ENCODE data around the gene RRAD. TPM values are rescaled to one million over a fixed set of nuclear protein-coding genes. Genes with fewer than 3 reads are reported as not detected.

The RRAD gene
- total RNA-seq, 1 experiment from 2014 or later, result 4.3 TPM

DNA sequence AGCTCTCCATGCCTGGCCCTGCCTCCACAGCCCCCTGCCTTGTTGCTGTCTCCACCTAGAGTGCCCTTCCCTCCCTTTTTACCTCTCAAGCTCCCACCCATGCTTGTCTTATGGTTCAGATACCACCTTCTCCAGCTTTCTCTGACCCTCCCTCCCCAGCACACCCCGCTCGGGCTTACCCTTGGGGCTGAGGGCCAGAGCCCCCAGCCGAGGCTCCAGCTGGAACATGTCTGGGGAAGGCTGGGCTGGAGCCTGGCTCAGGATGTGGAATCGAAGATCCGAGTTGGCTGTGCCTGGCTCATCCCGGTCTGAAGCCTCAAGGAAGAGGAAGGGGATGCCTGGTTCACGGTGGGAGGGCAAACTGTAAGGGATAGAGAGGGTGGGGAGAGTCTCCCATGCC is 10.3 kb downstream of the RRAD start:
- in situ Hi-C loops (cut with HindIII; ENCODE audit: low pct_unique_long_range_greater_than_20kb, low sequenced_read_pairs), result no loop called here
- no peak for DNase-seq (ENCODE audit: low read depth, low spot score)
- POLR2A ChIA-PET, result no interaction called here
- no peaks in the 10 kb centered on the region for H3K4me1 ChIP-seq (ENCODE audit: control insufficient read depth, insufficient read depth, low read length)
- CTCF ChIA-PET, result no interaction called here
- ATAC-seq, result no peak
- TF ChIP-seq, protein P1, sequence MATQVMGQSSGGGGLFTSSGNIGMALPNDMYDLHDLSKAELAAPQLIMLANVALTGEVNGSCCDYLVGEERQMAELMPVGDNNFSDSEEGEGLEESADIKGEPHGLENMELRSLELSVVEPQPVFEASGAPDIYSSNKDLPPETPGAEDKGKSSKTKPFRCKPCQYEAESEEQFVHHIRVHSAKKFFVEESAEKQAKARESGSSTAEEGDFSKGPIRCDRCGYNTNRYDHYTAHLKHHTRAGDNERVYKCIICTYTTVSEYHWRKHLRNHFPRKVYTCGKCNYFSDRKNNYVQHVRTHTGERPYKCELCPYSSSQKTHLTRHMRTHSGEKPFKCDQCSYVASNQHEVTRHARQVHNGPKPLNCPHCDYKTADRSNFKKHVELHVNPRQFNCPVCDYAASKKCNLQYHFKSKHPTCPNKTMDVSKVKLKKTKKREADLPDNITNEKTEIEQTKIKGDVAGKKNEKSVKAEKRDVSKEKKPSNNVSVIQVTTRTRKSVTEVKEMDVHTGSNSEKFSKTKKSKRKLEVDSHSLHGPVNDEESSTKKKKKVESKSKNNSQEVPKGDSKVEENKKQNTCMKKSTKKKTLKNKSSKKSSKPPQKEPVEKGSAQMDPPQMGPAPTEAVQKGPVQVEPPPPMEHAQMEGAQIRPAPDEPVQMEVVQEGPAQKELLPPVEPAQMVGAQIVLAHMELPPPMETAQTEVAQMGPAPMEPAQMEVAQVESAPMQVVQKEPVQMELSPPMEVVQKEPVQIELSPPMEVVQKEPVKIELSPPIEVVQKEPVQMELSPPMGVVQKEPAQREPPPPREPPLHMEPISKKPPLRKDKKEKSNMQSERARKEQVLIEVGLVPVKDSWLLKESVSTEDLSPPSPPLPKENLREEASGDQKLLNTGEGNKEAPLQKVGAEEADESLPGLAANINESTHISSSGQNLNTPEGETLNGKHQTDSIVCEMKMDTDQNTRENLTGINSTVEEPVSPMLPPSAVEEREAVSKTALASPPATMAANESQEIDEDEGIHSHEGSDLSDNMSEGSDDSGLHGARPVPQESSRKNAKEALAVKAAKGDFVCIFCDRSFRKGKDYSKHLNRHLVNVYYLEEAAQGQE (IDR thresholded peaks at IDR 0.05; ENCODE audit: insufficient read depth in 1 of 2, low read depth in 2 of 2, low read length in 1 of 2), result no peak
- H3K27ac ChIP-seq (ENCODE audit: low read length), result no peak overlapping the region
- H3K36me3 ChIP-seq (ENCODE audit: control insufficient read depth, insufficient read depth, low read length), result no peaks in the 10 kb centered on the region
- no TSS peak for BruUV-seq (replicated peaks)
- no peaks in the 10 kb centered on the region for H3K9me3 ChIP-seq (ENCODE audit: control insufficient read depth, insufficient read depth, low read depth, low read length)
- H3K27me3 ChIP-seq (ENCODE audit: control insufficient read depth, insufficient read depth, low read length), result no peaks in the 10 kb centered on the region
- no peak overlapping the region for H3K4me3 ChIP-seq (ENCODE audit: low read depth in 2 of 2, low read length in 2 of 2)
- intact Hi-C loops (cut with micrococcal nuclease; ENCODE audit: unreplicated experiment), result no loop called here

DNA sequence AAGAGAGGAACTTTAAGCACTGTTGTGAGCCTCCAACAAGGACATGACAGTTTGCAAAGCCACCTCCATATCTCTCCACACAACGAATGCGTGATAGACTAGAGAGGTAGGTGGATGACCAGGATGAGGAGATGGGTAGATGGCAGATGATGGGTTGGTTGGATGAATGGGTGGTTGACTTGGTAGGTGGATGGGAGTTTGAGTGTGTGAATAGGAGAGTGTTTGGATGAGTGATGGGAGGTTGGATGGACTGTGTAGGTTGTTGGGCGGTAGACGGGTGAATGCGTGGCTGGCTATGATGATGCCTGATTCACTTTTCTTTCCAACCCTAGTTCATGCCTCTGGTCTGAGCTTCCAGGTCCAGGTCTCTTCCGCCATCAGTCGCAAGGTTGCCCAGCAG is 10.8 kb downstream of the RRAD start:
- CTCF ChIA-PET, result no interaction called here
- ATAC-seq (no peak), DNase-seq (ENCODE audit: low read depth, low spot score) (no peak)
- Histone ChIP-seq H3K4me1 (ENCODE audit: control insufficient read depth, insufficient read depth, low read length) (no peaks in the 10 kb centered on the region), H3K27me3 (ENCODE audit: control insufficient read depth, insufficient read depth, low read length) (no peaks in the 10 kb centered on the region), H3K4me3 (ENCODE audit: low read depth in 2 of 2, low read length in 2 of 2) (no peak overlapping the region), H3K9me3 (ENCODE audit: control insufficient read depth, insufficient read depth, low read depth, low read length) (no peaks in the 10 kb centered on the region), H3K36me3 (ENCODE audit: control insufficient read depth, insufficient read depth, low read length) (no peaks in the 10 kb centered on the region), H3K27ac (ENCODE audit: low read length) (no peak overlapping the region)
- BruUV-seq (replicated peaks), result no TSS peak
- TF ChIP-seq, protein P1 (IDR thresholded peaks at IDR 0.05; ENCODE audit: insufficient read depth in 1 of 2, low read depth in 2 of 2, low read length in 1 of 2), result no peak
- TF ChIP-seq, protein P2, sequence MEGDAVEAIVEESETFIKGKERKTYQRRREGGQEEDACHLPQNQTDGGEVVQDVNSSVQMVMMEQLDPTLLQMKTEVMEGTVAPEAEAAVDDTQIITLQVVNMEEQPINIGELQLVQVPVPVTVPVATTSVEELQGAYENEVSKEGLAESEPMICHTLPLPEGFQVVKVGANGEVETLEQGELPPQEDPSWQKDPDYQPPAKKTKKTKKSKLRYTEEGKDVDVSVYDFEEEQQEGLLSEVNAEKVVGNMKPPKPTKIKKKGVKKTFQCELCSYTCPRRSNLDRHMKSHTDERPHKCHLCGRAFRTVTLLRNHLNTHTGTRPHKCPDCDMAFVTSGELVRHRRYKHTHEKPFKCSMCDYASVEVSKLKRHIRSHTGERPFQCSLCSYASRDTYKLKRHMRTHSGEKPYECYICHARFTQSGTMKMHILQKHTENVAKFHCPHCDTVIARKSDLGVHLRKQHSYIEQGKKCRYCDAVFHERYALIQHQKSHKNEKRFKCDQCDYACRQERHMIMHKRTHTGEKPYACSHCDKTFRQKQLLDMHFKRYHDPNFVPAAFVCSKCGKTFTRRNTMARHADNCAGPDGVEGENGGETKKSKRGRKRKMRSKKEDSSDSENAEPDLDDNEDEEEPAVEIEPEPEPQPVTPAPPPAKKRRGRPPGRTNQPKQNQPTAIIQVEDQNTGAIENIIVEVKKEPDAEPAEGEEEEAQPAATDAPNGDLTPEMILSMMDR (IDR thresholded peaks at IDR 0.05), result no peak
- TF ChIP-seq POLR2AphosphoS5 (IDR thresholded peaks at IDR 0.05; ENCODE audit: low read depth, low read length), result no peak
- in situ Hi-C loops (cut with HindIII; ENCODE audit: low pct_unique_long_range_greater_than_20kb, low sequenced_read_pairs) (no loop called here), intact Hi-C loops (cut with micrococcal nuclease; ENCODE audit: unreplicated experiment) (no loop called here)
- POLR2A ChIA-PET, result no interaction called here

DNA sequence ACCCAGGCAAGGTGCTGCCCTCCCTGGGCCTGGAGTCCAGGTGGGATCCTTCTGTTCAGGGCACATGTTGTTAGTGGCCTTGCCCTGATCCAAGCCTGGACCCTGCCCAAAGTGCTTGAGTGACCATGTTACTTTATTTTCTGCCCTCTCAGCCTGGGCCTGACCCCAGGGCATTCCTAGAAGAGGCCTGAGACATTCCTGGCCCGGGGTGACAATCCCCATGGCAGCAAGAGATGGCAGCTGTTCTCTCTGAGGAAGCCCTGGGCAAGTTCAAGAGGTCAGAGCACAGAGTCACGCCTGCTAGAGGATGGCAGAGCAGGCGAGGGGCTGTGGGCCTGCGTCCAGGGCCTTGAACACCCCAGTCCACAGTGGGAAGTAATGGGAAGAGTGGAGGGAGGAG is 11.6 kb downstream of the RRAD start:
- no peak overlapping the region for H3K27ac ChIP-seq (ENCODE audit: low read length)
- intact Hi-C loops (cut with micrococcal nuclease; ENCODE audit: unreplicated experiment), result no loop called here
- no peak for TF ChIP-seq SIN3A (IDR thresholded peaks at IDR 0.05; ENCODE audit: borderline replicate concordance, insufficient read depth, low read depth, low read length)
- TF ChIP-seq POLR2AphosphoS5 (IDR thresholded peaks at IDR 0.05; ENCODE audit: low read depth, low read length), result no peak
- no peak for TF ChIP-seq TCF7L2 (IDR thresholded peaks at IDR 0.05; ENCODE audit: low read depth, low read length)
- TF ChIP-seq, protein P1 (IDR thresholded peaks at IDR 0.05; ENCODE audit: insufficient read depth in 1 of 2, low read depth in 2 of 2, low read length in 1 of 2), result no peak
- TF ChIP-seq, protein P2 (IDR thresholded peaks at IDR 0.05), result no peak
- H3K4me1 ChIP-seq (ENCODE audit: control insufficient read depth, insufficient read depth, low read length), result no peaks in the 10 kb centered on the region
- ChIA-PET CTCF (no interaction called here), POLR2A (no interaction called here)
- BruUV-seq (replicated peaks), result no TSS peak
- no peak overlapping the region for H3K4me3 ChIP-seq (ENCODE audit: low read depth in 2 of 2, low read length in 2 of 2)
- no peaks in the 10 kb centered on the region for H3K27me3 ChIP-seq (ENCODE audit: control insufficient read depth, insufficient read depth, low read length)
- DNase-seq (ENCODE audit: low read depth, low spot score) (no peak), ATAC-seq (no peak)
- no peaks in the 10 kb centered on the region for H3K36me3 ChIP-seq (ENCODE audit: control insufficient read depth, insufficient read depth, low read length)
- in situ Hi-C loops (cut with HindIII; ENCODE audit: low pct_unique_long_range_greater_than_20kb, low sequenced_read_pairs), result no loop called here
- H3K9me3 ChIP-seq (ENCODE audit: control insufficient read depth, insufficient read depth, low read depth, low read length), result no peaks in the 10 kb centered on the region

All from Panc1 (cell line).